ENCODE measurements around the gene RAI2. TPM values are rescaled to one million over a fixed set of nuclear protein-coding genes. Genes with fewer than 3 reads are reported as not detected.

The RAI2 gene
- total and polyA plus RNA-seq, 9 donors: 26.5 to 72.9 (median 43.6) TPM

DNA sequence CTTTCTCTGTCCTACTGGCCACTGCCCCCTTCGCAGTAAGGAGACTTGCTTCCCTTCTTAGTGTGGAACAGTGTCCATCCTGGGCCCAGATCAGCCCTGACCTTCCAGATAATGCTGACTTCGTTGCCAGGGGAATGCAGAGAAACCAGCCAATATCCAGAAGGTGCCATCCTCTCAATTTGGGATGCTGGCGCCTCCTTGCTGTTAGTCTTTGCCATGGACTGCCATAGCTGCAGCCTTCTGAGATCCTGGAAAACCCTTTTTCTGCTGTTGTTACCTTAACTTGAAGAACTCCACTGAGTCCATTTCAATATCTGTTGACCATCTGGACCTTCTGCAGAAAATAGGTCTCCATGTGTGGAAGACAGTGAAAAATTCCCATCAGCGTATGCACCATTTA lies 21.8 kb downstream of the RAI2 start:
- TF ChIP-seq, protein P1, sequence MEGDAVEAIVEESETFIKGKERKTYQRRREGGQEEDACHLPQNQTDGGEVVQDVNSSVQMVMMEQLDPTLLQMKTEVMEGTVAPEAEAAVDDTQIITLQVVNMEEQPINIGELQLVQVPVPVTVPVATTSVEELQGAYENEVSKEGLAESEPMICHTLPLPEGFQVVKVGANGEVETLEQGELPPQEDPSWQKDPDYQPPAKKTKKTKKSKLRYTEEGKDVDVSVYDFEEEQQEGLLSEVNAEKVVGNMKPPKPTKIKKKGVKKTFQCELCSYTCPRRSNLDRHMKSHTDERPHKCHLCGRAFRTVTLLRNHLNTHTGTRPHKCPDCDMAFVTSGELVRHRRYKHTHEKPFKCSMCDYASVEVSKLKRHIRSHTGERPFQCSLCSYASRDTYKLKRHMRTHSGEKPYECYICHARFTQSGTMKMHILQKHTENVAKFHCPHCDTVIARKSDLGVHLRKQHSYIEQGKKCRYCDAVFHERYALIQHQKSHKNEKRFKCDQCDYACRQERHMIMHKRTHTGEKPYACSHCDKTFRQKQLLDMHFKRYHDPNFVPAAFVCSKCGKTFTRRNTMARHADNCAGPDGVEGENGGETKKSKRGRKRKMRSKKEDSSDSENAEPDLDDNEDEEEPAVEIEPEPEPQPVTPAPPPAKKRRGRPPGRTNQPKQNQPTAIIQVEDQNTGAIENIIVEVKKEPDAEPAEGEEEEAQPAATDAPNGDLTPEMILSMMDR (IDR thresholded peaks at IDR 0.05): no peak
- TF ChIP-seq POLR2A (IDR thresholded peaks at IDR 0.05): no peak
- no peak for TF ChIP-seq EP300 (IDR thresholded peaks at IDR 0.05)
- Histone ChIP-seq H3K27ac (no peak overlapping the region), H3K9me3 (no peaks in the 10 kb centered on the region), H3K36me3 (no peaks in the 10 kb centered on the region), H3K4me3 (no peak overlapping the region), H3K27me3 (no peaks in the 10 kb centered on the region), H3K4me1 (ENCODE audit: insufficient read depth) (no peaks in the 10 kb centered on the region)
- WGBS, 3 donors: 56 to 67% (median 58%) methylated on average over 4 of the region's 4 CpGs
- intact Hi-C loops (cut with DNase I): no loop called here
- no peak for DNase-seq

DNA sequence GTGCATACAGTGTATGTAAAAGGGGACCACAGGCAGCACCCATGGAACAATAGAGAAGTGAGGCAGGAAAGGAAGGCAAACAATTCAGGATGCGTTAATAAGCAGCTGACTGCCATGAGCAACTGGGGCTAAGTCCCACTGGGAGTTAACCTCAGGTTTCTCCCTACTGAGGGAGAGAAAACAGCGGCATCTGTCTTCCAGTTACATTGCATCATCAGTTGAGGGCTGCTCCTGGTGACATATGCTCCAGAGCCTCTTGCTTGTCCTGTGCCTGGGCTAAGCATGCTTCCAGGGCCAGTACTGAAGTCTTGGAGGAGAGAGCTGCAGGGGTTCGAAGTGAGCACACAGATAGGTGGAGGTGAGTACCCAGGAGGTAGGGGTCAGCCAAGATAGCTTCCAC lies 24.3 kb downstream of the RAI2 start:
- WGBS, 3 donors: 59 to 67% (median 62%) methylated on average over 3 of the region's 3 CpGs

DNA sequence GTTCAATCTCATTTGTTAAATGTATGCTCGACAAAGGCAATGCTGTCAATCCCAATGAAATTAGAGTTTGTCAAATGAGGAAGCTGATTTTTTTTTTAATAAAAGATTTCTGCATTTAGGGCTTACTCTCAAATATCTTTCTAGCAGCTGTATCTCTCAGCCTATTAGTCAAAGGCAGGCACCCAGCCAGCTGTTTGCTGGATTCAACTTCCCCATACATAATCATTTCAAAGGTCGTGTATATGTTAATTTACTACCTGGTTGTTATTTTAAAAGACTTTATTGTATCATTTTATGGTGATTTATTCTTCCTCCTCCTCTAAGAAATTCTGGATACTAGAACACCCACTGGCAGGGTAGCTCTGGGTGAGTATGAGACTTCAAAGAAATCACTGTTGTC lies 27.1 kb downstream of the RAI2 start:
- TF ChIP-seq POLR2A (IDR thresholded peaks at IDR 0.05) (no peak), EP300 (IDR thresholded peaks at IDR 0.05) (no peak)
- TF ChIP-seq, protein P1 (IDR thresholded peaks at IDR 0.05): no peak
- Histone ChIP-seq H3K36me3 (no peaks in the 10 kb centered on the region), H3K4me3 (no peak overlapping the region), H3K27ac (no peak overlapping the region), H3K4me1 (ENCODE audit: insufficient read depth) (peaks cover 4% of the 10 kb centered on the region), H3K27me3 (no peaks in the 10 kb centered on the region), H3K9me3 (no peaks in the 10 kb centered on the region)
- WGBS, 3 donors: 36 to 38% (median 38%) methylated on average over 2 of the region's 2 CpGs
- DNase-seq: no peak
- intact Hi-C loops (cut with DNase I): no loop called here

More for the DNA sequence above, 24.3 kb downstream of the RAI2 start:
- Histone ChIP-seq H3K4me3 (no peak overlapping the region), H3K9me3 (no peaks in the 10 kb centered on the region), H3K27me3 (no peaks in the 10 kb centered on the region), H3K27ac (no peak overlapping the region), H3K4me1 (ENCODE audit: insufficient read depth) (peaks cover 3% of the 10 kb centered on the region), H3K36me3 (no peaks in the 10 kb centered on the region)
- TF ChIP-seq POLR2A (IDR thresholded peaks at IDR 0.05): no peak
- no peak for TF ChIP-seq EP300 (IDR thresholded peaks at IDR 0.05)
- DNase-seq: no peak
- intact Hi-C loops (cut with DNase I): no loop called here

DNA sequence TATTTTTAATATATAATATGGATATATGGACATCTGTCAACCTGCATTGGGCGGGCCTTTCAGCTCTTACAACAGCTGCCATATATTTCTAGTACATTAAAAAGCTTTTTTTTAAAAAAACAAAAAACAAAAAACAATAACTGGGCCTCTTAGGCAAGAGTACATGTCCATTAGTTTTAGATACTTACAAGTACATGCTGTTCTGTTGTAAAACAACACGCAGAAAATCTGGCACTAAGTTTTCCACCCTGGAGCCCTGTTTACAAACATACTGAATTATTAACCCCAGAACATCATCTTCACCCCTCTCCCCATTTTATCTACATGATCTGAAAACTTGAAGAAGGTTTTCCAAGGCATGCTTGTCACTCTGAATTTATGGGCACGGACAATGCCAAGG lies 29.8 kb downstream of the RAI2 start:
- H3K9me3 ChIP-seq: no peaks in the 10 kb centered on the region
- 31 to 40% (median 40%) methylated on average over 3 of the region's 3 CpGs for WGBS, 3 donors
- peak overlapping the region in 1 of 2 donors; percentile 38 for H3K27ac ChIP-seq
- TF ChIP-seq EP300 (IDR thresholded peaks at IDR 0.05): no peak
- TF ChIP-seq POLR2A (IDR thresholded peaks at IDR 0.05): no peak
- TF ChIP-seq, protein P1 (IDR thresholded peaks at IDR 0.05): no peak
- H3K4me3 ChIP-seq: no peak overlapping the region
- H3K36me3 ChIP-seq: no peaks in the 10 kb centered on the region
- no peaks in the 10 kb centered on the region for H3K27me3 ChIP-seq
- peaks cover 6% of the 10 kb centered on the region for H3K4me1 ChIP-seq (ENCODE audit: insufficient read depth)
- intact Hi-C loops (cut with DNase I): no loop called here
- DNase-seq: peak in 1 of 5 donors; percentile 26

DNA sequence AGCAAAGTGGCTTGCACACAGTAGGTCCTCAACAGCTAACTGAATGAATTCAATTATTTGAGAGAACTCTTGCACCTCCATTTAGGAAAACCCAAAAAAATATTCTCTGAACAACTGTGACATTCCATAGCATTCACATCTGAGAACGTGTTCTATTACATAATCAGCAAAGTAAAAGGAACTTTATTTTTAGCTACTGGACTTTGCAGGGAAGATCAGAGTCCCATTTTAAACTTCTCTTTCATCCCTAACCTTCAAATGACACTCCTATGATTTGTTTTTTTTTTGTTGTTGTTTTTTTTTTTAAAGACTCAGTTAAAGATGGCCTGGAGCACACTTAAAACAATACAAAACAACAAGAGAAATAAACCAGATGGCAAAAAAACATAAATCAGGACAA lies 30.9 kb downstream of the RAI2 start:
- H3K27ac ChIP-seq: peak overlapping the region in 1 of 2 donors; percentile 8
- WGBS, 3 donors: 13 to 21% (median 16%) methylated on average over 1 of the region's 1 CpG

More for the DNA sequence above, 30.9 kb downstream of the RAI2 start:
- no peaks in the 10 kb centered on the region for H3K9me3 ChIP-seq
- H3K36me3 ChIP-seq: no peaks in the 10 kb centered on the region
- no peak overlapping the region for H3K4me3 ChIP-seq
- intact Hi-C loops (cut with DNase I): no loop called here
- H3K27me3 ChIP-seq: no peaks in the 10 kb centered on the region
- no peak for DNase-seq
- H3K4me1 ChIP-seq (ENCODE audit: insufficient read depth): peaks cover 6% of the 10 kb centered on the region
- TF ChIP-seq EP300 (IDR thresholded peaks at IDR 0.05) (no peak), POLR2A (IDR thresholded peaks at IDR 0.05) (no peak)
- TF ChIP-seq, protein P1 (IDR thresholded peaks at IDR 0.05): no peak
